SW 1271 (cell line): ENCODE data around the gene TPTE2.
"Not testable (repeated sequence)": the region's sequence is repeated elsewhere in the genome, so short reads cannot be mapped to it uniquely, and the experiment has no call there.

Experiments used
- DNase-seq, 2 experiments: peaks; one replicate each; lab custom pipeline; 2025; lab: John Stamatoyannopoulos, UW

TPTE2 gene

DNA sequence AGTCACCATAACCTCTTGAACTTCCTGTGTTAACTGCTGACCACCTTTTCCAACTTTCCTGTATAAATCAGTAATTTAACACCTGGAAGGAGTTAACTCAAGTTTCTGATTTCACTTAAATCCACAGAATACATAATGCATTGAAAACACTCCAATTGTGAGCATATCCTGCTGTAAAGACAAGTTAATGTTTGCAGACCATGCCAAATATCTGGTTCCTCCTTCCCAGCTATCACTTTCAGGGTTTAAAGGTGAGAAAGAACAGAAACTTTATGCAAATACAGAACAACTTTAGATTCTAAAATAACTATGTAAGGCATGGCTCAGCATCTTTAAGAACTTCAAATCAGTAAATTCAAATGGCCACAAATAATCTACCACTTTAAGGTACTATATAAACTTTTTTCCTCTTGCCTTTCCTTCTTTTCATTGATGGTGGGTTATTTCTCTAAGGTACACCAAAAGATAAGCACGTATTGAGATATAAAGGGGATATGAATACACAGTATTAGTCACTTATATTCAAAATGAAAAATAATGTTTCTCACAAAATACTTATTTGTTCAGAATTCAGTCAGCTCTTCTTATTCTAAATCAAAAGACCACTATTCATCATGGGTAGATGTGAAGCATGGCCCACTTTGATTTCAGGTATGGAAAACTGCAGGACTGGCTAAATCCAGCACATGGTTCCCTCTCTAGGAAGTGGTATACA is 6.6 kb upstream of the TPTE2 start:
- no peak for DNase-seq

DNA sequence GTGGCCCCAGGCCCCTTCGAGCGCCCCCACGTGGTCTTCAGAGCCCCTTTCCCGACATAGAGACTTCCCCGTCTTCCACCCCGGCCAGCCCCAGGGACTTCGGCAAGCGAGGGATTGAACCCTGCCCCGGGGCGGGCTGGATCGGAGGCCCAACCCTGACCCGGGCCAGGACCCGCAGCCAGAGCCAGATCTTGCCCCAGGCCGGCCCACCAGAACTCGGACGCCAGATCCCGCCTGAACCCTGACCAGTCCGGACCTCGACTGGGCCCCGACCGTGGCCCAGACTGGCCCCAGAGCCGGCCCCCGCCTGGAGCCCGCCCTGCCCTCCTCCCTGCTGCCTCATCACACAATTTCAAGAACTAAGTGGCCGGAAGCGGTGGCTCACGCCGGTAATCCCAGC is 253 bp upstream of the TPTE2 start:
- DNase-seq = no peak

GRCh38 chr13:19560672-19561071 is 660 bp downstream of the TPTE2 start:
- DNase-seq = not testable (repeated sequence)

- DNase-seq = not testable (repeated sequence)
These were observed 1.6 kb downstream of the TPTE2 start for GRCh38 chr13:19559739-19560138.

DNA sequence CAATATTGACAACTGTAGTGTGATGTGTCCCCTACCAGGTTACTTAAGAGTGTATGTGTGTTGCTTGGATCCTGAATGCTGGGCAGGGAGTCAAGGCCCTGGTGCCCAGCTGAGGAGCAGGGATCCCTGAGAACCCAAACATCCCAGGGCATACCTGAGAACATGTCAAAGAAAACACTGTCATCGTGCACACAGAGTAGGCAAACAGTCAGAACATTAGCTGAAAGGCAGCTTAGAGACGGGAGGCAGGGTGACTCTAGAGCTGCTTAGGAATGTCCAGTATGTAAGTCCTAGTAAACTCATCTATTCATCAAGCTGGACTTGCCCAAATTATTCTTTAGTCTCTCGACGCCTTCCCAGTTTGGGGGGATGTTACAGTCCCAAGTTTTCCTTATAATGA is 4.0 kb downstream of the TPTE2 start:
- DNase-seq = not testable (repeated sequence)

GRCh38 chr13:19549245-19549644 is 12.1 kb downstream of the TPTE2 start:
- not testable (repeated sequence) for DNase-seq

DNA sequence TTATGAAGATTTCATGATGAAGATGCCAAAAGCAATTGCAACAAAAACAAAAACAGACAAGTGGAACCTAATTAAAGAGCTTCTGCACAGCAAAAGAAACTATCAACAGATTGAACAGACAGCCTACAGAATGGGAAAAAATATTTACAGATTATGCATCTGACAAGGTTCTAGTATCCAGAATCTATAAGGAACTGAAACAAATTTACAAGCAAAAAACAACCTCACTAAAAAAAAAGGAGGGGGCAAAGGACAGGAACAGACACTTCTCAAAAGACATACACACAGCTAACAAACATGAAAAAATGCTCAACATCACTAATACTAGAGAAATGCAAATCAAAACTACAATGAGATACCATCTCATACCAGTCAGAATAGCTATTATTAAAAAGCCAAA is 35.7 kb downstream of the TPTE2 start:
- not testable (repeated sequence) for DNase-seq

GRCh38 chr13:19519049-19519448 is 42.3 kb downstream of the TPTE2 start:
- DNase-seq = no peak

DNA sequence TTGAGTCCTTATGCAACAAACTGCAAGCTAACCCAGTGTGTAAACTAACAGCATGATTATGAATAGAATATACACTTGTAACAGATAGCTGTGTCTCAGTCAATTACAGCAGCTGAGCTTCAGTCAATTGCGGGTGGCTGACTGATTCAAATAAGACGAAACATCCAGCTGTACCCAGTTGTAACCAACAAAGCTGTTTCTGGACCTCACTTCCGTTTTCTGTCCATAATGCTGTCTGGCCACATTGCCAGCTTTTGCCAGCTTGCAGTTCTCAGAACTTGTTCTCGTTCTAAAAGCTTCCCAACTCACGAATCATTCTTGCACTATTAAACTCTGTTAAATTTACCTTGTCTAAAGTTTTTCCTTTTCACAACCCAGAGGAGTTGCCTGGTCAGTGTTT is 53.7 kb downstream of the TPTE2 start:
- not testable (repeated sequence) for DNase-seq

DNA sequence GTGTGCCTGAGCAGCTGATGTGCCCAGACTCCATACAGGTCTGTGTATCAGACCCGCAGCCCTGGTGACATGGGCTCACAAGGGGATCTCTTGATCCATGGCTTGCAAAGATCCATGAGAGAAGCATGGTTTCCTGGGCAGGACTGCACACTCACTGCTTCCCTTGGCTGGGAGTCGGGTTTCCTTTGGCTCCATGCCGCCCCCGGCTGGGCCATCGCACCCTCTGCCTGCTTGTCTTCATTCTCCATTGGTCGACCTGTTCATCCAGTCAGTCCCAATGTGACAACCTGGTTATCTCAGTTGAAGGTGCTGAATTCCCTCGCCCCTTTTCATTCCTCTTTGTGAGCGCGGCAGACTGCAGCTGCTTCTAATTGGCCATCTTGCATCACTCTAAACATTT is 101.2 kb downstream of the TPTE2 start:
- DNase-seq = not testable (repeated sequence)

- peak; percentile 1 to 3 for DNase-seq
These were observed 122.2 kb downstream of the TPTE2 start for GRCh38 chr13:19439056-19439686.

- DNase-seq = not testable (repeated sequence)
These were observed 123.6 kb downstream of the TPTE2 start for GRCh38 chr13:19437780-19438179.

DNA sequence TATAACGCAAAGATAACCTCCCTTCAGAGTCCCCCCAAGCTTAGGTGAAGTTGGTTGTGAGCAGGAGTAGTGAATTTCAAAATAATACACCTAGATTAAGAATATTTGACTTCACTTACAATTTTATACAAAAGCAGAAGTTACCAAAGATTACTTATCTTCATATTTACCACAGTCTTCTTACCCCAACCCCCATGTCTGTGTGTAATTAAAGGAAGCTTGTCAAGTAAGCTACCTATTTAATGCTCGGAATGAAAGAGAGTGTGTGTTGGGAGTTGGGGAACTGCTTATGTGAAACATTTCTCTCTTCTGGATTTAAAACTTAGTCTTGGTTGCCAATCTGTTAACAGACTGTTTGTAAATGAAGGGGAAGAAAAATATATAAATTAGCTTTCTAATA is 139.1 kb downstream of the TPTE2 start:
- not testable (repeated sequence) for DNase-seq

DNA sequence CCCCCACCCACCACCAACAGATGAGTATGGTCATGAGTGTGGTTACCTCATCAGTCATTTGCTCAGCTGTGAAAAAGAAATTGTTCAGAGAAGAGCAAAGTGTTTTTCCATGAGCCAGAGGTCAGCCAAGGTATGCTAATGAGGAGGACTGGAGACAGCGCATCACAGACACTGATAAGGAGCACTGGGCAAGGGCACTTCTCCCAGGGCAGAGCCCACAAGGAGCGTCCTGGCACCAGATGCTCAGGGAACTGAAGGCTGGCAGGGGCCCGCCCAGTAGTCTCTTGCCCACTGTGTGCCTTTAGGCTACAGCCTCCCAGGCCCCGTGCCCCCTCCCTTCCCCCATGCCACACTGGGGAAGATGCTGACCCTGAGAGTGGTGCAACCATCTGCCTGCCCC is 148.8 kb downstream of the TPTE2 start:
- not testable (repeated sequence) for DNase-seq

DNA sequence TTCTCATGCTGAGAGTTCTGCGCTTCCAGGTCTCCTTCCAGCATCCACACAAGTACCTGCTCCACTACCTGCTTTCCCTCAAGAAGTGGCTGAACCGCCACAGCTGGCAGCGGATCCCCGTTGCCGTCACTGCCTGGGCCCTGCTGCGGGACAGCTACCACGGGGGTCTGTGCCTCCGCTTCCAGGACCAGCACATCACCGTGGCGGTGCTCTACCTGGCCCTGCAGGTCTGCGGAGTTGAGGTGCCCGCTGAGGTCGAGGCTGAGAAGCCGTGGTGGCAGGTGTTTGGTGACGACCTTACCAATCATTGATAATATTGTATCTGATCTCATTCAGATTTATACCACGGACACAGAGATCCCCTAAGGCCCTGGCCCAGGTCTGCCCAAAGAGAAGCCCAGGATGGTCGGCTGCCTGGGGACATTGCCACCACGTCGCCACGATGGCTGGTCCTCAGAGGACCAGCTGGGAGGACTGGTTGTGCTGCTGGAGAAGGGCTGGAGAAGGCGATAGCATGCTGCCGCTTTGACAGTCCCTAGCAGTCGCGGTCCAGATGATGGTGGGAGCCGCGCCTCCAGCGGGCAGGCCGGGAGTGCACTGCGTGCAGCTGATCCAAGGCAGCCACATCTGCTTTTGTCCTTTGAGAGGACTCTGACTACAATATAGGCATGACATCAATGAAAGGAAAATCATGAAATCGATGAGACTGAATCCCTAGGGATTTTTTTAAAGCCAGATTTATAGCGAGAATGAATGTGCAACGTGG is 178.4 kb downstream of the TPTE2 start:
- not testable (repeated sequence) for DNase-seq

GRCh38 chr13:19382111-19382510 is 179.2 kb downstream of the TPTE2 start:
- no peak for DNase-seq
